Activated CD4-positive, alpha-beta T cell treated with anti-CD3 and anti-CD28 coated beads for 48 hours (primary cell): ENCODE data around the gene HIVEP2.

ENCODE experiments used
- DNase-seq: peaks from one replicate; pipeline ENCODE4 v3.0.0-alpha.2; 2020

HIVEP2 gene

GRCh38 chr6:142764311-142764710, 180.7 kb downstream of the HIVEP2 start:
- DNase-seq = no peak

- no peak for DNase-seq
Measured at GRCh38 chr6:142763205-142763604, 181.8 kb downstream of the HIVEP2 start.

- no peak for DNase-seq
Measured at GRCh38 chr6:142761756-142762155, 183.2 kb downstream of the HIVEP2 start.

GRCh38 chr6:142760152-142760551, 184.8 kb downstream of the HIVEP2 start:
- DNase-seq = no peak

GRCh38 chr6:142758629-142759025, 186.3 kb downstream of the HIVEP2 start:
- no peak for DNase-seq

GRCh38 chr6:142757852-142758628, 186.9 kb downstream of the HIVEP2 start:
- no peak for DNase-seq

- no peak for DNase-seq
Measured at GRCh38 chr6:142756215-142756630, 188.8 kb downstream of the HIVEP2 start.

- DNase-seq = no peak
Measured at GRCh38 chr6:142753196-142753595, 191.8 kb downstream of the HIVEP2 start.

GRCh38 chr6:142752348-142752747, 192.6 kb downstream of the HIVEP2 start:
- DNase-seq = no peak

GRCh38 chr6:142751452-142751851, 193.5 kb downstream of the HIVEP2 start:
- no peak for DNase-seq

- DNase-seq = no peak
Measured at GRCh38 chr6:142750998-142751397, 194.0 kb downstream of the HIVEP2 start.

GRCh38 chr6:142749556-142749955, 195.4 kb downstream of the HIVEP2 start:
- no peak for DNase-seq

GRCh38 chr6:142746524-142746923, 198.5 kb downstream of the HIVEP2 start:
- peak; percentile 15 for DNase-seq

GRCh38 chr6:142744836-142745235, 200.1 kb downstream of the HIVEP2 start:
- no peak for DNase-seq

GRCh38 chr6:142740449-142740848, 204.5 kb downstream of the HIVEP2 start:
- no peak for DNase-seq

- no peak for DNase-seq
Measured at GRCh38 chr6:142738731-142739130, 206.2 kb downstream of the HIVEP2 start.

GRCh38 chr6:142738035-142738396, 207.0 kb downstream of the HIVEP2 start:
- no peak for DNase-seq

- no peak for DNase-seq
Measured at GRCh38 chr6:142737368-142738034, 207.5 kb downstream of the HIVEP2 start.

- DNase-seq = no peak
Measured at GRCh38 chr6:142735204-142735603, 209.8 kb downstream of the HIVEP2 start.

GRCh38 chr6:142732790-142733189, 212.2 kb downstream of the HIVEP2 start:
- no peak for DNase-seq

GRCh38 chr6:142731611-142732010, 213.4 kb downstream of the HIVEP2 start:
- no peak for DNase-seq

- DNase-seq = no peak
Measured at GRCh38 chr6:142729618-142730017, 215.4 kb downstream of the HIVEP2 start.

GRCh38 chr6:142728910-142729481, 216.0 kb downstream of the HIVEP2 start:
- DNase-seq = no peak

- DNase-seq = no peak
Measured at GRCh38 chr6:142728364-142728763, 216.6 kb downstream of the HIVEP2 start.
